8988T (cell line): Measurements from ENCODE around the gene ELL.
A peak's percentile ranks its signal among the peaks of the same experiment; 100 is the strongest.

ENCODE experiments used
- DNase-seq: peaks from one replicate; pipeline ENCODE4 v3.0.0; 2011

Gene ELL

DNA sequence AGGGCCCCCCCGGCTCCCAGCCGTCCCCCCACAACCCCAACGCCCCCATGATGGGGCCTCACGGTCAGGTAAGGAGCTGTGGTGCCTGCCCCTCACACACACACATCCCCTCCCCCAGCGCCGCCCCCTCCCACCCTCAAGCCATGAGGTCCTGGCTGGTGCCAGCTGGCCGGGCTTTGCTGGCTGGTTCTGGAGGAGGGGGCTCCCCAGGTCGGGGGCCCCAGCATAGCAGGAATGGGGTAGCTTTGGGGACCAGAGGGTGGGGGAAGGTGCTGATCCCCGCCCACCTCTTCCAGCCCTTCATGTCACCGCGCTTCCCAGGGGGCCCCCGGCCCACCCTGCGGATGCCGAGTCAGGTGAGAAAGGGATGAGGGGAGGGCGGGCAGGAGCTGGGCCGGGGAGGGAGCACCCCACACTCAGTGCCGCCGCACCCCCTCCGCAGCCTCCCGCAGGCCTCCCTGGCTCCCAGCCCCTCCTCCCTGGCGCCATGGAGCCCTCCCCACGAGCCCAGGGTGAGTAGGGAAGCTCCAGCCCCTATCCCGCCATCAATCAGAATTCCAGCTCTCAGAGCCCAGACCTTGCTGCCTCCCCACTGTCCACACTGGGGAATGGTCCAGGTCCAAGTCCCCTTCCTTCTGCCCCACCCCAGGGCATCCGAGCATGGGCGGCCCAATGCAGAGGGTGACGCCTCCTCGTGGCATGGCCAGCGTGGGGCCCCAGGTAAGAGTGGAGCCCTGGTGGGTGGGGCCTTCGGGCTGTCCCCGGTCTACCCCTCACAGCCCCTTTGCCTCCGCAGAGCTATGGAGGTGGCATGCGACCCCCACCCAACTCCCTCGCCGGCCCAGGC lies 90.3 kb downstream of the ELL start:
- peak; percentile 32 for DNase-seq

DNA sequence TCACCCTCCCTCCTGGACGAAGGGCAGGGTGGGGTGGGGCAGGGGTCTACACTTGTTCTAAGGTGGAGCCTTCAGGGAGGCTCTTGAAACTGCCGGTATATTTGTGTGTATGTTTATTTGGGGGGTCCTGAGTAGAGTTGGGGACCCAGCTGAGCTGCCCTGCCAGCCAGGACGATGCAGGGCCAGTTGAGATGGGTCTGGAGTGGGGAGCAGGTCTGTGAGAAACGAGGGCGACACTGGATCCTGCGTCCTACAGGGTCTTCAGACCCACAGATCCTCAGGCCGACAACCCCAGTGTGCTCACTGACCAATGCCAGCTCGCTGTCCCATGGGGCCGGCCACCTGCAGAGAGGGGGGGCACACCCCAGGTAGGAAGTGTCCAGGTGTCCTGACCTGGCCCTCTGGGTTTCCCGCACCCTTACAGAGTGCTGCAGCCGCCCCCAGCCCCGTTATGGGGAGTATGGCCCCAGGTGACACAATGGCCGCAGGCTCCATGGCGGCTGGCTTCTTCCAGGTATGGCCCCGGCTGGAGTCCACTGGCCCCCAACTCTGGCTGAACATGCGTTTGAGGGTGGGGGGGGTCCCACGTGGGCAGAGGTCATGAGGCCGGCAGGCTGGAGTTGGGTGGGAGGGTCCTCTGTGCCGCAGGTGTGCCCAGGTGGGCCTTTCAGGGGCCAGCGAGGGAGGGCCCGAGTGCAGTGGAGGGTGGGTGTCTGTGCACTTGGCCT lies 91.3 kb downstream of the ELL start:
- no peak for DNase-seq

DNA sequence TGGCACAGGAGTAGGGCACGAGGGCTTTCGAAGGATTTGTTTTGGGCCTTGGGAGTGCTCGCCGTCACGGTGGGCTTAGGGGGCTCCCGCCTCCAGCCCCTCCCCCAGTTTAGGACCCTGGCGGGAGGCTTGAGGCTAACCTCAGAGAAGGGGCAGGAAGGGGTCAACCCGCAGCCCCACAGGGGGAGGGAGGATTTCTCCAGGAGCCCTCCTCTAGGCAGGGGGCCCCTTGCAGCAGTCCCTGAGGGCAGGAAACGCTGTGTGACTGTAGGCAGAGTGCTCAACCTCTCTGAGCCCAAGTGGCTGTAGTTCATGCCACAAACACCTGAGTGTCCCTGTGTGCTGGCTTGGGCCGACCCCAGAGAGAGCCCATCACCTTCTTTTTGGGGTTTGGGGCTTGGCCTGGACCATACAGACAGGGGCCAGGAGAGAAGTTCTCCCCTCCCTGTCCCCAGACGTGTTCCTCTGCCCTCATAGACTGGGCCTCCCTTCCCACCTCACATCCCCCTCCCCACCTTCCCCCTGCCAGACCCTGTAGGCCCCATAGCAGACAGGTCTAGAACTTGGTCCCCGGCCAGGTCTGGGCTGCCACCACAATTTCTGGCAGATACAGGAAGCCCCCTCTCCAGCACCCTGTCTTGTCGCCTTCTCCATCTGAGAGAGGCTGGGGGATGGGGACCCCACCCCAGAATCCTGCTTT lies 92.0 kb downstream of the ELL start:
- no peak for DNase-seq

DNA sequence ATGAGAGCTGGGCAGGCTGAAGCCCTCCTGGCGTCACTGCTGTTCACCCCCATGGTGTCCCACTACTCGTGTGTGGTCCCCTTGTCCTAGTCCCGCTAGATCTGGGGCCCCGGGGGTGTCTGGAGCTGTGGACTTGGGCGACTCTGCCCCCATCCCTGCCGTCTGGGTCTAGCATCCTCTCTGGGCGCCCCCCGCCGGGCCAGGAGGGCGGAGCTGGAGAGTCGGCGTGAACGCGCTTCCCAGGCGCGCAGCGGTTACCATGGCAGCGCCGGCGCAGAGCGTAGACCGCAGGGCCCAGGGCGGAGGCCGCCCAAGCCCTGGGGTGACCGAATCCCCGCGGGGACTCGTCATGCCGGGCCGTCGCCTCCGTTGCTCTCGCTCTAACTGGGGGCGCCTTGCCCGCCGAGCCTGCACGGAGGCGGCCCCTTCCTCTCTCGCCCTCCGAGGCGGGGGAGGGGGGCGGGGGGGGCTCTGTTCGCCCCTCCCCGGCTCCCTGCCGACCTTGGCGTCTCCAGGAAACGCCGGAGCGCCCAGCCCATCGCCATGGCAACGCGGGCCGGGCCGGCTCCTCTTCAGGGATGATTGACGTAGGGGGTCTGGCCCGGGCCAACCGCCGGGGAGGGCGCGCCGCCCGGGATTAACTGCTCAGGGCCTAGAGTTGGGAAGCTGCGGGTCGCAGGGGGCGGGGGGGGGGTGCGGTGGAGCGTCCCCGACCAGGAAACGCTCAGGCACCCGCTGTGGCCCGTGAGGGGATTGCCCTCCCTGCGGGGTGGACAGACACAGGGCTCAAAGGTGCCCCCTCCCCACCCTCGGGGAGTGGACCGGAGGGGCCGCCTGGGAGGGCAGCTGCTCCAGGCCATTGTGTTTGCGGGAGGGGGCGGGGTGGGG lies 92.8 kb downstream of the ELL start:
- DNase-seq = no peak

DNA sequence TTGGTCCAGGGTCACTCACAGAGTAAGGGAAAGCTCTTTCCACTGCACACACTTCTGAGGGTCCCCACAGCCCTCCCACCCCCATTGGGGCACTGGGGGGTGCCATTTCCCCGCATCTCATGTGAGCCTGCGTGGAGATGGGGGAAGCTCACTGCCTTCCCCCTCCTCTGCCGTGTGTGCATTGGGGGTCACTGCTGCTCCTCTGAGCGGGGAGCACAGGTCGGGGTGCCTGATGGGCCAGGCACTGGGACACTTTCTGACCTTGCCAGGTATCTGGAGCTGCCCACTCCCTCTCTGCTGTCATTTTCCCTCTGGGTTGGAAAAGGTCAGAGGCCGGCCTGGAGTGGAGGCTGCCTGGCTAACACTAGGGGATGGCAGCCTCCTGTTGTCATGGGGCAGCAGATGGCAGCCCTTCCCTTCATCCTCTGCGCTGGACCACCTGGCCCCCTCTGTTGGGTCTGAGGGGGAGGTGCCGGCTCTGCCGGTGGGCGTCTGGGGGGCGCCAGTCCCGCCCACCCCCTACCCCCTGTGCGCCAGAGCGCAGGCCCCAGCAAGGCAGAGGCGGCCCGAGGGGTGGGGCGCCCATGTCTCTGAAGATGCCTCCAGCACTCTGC lies 93.6 kb downstream of the ELL start:
- DNase-seq = no peak

DNA sequence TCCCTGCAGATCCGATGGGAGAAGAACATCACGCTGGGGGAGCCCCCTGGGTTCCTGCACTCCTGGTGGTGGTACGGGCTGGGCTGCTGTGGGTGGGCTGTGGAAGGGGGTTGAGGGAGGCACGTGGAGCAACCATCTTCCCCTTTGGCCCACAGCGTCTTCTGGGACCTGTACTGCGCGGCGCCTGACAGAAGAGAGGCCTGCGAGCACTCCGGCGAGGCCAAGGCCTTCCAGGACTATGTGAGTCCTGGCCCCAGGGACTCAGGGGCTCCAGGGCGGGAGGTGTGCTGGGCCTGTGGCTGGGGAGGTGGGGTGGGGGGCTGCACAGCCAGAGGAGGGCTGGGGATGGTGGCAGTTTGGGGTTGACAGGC lies 94.1 kb downstream of the ELL start:
- DNase-seq = no peak

DNA sequence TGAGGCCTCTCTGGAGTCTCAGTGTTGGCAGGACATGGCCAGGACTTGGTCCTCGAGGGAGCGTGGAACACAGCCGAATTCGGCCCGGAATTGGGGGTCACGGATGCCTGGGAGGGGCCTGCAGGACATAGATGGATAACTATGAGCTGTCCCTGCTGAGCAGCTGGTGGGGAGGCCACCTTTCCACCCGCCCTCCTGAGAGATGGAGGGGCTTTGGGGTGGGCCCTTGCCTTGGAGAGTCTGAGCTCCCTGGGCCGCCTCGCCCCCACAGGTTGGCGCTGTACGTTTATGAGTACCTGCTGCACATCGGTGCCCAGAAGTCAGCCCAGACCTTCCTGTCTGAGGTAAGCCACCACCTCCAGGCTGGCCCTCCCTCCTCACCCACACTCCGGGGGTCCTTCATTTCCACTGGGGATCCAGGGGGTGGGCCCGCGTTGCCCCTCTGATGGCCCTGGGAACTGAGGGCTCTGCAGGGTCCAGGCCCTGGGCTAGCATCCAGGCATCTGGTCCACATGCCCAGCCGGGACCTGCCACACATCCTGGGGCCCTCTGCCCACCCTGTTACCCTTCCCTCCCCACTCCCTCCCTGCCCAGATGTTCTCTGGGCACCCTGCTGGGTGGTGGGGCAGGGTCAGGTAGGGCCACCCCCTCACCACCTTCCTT lies 94.7 kb downstream of the ELL start:
- DNase-seq = no peak

DNA sequence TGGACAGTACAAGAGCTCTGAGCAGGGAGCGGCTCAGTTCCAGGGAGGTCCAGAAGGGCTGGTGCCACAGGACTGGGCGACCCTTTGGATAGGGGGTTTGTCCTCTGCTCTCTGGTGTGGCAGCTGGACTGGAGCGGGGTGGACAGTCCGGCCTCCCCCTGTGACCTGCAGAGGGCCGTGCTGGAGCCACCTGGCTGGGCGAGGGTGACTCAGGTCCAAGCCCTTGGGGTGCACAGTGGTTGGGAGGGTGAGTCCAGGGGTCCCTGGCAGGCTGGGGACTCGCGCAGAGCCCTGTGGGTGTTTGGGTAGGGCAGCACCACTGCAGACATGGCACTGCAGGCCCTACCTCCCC lies 95.5 kb downstream of the ELL start:
- DNase-seq = no peak

DNA sequence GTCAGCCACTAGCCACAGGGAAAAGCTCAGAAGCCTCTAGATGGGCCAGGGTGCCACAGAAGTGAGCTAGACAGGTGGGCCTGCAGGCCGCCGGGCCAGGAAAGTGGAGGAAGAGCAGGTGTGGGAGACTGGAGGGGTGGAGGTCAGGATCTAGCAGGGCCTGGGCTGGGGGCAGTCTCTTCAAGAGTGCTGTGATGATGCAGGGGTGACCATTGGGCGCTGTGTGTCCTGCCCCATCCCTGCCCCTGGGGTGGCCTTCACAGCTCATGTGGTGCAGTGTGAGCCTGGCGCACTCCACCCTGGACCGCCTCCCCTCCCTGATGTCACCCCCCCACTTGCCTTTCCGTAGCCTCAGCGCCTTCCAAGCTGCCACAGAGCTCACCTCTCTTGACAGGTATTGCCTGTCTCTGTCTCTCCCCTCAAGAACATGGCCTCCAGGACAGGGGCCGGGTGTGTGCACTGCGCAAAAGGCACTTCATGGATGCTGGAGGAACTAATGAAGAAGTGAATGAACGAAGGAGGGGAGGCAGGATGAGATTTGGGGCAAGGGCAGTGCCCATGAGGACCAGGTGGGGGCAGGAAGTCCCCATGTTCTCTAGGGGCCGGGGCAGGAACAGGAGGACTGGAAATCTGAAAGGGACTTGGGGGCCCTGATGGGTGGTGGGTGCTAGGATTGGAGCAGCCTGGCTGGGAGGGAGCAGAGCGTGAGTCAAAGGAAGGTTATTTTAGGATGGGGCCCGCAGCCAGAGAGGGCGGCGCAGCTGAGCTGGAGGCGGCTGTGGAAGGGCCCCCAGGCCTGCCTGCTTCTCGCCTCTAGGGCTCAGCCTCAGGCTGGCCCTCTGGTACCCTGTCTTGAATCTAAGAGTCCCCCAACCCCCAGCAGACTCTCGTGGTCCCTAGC lies 96.1 kb downstream of the ELL start:
- peak; percentile 94 for DNase-seq

DNA sequence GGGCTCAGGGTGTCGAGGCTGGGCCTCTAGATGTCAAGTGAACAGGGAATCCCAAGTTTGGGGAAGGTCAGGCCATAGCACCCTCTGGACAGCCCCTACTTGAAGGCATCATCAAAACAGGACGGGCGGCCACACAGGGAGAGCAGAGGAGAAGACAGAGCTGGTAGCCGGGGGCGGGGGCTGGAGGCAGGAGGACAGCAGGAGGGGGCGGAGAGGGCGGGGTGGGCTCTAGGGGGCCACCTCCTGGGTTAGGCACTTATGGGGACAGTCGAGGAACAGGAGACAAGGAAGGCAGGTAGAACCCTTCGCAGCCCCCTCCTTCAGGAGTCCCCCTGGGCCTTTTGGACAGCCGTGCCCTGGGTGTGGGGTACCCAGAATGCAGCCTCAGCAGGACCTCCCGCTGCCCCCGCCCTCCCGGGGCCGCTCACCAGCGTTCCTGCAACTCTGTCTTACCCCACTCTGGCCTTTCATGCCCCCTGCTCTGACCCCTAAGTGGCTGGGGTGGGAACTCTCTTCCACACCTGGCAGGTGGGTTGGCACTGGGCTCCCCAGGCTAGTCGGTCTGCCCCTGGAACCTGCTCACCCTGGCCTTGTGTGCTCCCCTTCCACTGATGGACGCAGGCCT lies 96.9 kb downstream of the ELL start:
- no peak for DNase-seq

DNA sequence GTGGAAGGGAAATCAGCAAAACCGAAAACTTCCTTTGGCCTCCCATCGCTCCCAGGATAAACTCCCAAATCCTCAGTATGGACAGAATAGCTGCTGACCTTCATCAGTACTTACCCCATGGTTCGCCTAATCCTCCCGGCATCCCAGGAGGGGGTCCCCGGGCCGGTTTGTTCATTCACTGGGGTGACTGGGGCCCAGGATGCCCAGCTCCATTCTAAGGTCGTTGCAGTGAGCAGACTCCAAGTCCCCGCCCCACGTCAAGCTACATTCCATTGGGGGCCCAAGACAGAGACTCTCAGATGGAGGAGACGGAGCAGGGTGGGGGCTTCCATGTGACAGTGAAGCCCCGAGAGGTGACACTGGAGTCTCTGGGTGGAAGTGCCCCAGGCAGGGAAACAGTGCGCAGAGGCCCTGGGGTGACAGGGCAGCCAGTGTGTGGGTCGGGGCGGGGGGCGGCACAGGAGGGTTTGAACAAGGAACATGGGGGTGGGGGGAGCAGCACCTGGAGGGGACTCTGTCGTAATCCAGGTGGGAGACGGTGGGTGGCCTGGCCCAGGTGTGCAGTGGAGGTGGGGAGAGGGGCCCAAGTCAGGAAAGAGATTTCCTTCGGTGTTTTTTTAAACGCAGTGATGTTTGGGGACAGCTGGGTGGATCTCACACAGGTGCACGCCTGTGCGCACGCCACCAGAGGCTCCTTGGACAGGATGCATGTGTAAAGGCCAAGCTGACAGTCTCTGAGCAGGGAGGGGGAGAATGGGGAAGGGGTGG lies 97.6 kb downstream of the ELL start:
- DNase-seq = no peak

DNA sequence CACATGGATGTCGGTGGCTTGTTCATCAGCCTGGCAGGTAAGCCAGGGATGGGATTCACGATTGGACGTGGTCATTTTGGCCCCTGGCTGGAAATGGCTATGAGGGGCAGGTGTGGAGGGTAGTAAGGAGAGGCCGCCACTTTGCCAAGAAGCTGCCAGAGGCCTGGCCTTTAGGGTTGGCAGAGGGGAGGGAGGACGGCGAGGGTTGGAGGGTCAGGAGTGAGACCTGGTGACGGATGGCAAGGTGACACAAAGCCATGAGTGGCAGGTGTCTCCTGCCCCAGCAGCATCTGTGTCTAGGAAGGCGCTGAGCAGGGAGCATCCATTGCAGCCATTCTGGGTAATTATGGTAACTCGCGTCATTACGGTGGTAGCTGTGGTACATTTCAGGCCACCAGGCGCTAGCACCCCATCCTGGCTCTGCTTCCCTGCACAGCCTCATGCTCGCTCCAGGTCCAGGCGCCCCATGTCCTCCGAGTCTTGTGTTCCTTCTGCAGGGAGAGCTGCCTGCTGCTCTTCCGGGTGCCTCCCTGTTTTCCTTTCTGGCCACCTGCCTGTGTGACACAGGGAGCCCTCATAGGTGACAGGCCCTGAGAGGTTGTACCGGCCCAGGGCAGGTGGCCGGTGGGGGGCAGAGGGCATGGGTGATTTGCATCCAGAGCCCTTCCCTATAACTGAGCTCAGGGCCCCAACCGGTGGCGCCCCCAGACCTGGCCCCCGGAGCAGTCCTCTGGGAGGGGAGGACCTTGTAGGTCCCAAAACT lies 98.4 kb downstream of the ELL start:
- no peak for DNase-seq

DNA sequence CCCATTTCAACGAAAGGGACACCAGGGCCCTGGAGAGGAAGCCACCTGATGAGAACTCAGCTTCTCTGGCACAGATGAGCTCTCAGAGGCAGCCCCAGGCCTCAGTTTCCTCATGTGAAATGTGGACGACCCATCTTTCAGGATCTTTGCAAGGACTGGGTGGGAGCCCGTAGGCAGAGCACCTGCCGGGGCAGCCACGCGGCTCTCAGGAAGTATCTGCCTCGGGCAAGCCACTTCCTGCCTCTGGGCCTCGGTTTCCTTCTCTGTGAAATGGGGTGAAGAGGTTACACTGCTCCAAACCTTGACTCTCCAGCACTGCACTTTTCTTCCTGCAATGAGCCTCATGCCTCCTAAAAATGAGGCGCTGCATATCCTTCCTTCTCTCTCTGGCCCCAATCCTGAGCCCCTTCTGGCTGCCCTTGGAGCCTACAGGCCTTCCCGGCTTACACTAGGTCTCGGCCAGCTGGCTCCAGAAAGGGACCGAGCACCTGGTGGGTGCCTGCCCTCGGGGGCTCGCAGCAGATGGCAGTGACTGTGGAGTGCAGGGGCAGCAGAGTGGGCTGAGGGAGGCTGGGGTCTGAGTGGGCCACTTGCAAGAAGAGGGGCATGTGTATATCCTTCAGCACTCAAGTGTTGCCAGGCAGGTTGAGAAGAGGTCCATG lies 99.2 kb downstream of the ELL start:
- no peak for DNase-seq

DNA sequence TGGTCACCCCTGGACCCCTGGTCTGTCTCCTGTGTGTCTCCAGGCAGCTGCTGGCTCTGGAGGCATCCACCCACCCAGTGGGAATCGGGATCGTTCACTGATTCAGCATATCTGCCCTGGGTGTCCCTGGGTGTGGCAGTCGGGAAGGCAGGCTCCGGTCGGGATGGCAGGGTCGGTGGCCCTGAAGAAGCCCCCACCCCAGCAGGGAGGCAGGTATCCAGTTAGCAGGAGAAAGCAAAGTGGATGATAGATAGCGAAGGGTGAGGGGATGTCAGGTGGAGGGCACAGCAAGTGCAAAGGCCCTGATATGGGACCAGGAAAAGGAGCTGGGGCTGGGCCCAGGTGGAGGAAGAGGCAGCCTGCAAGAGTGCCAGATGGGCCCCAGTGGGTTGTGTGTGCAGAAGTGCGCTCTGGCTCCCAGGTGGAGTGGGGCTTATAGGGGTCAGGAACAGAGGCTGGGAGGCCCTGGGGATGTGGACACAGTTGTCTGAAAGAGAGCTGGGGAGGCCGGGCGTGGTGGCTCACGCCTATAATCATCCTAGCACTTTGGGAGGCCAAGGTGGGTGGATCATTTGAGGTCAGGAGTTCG lies 100.4 kb downstream of the ELL start:
- DNase-seq = no peak

DNA sequence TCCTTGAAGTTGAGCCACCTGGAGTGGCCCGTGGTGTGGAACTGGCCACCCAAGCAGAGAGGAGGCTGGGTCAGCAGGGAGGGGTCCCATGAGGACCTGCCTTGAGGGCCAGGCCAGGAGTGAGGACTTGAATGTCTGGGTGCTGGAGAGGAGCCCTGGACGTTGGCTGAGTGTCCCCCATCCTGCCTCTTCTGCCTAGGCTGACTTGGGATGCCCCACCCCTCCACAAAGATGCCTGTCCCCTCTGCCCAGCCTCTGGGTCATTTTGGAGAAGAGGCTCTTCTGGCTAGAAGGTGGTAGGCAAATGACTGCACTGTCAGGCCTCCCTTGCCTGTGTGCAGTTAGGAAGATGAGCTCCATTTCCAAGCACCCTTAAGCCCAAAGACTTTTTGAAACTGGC lies 100.9 kb downstream of the ELL start:
- no peak for DNase-seq

DNA sequence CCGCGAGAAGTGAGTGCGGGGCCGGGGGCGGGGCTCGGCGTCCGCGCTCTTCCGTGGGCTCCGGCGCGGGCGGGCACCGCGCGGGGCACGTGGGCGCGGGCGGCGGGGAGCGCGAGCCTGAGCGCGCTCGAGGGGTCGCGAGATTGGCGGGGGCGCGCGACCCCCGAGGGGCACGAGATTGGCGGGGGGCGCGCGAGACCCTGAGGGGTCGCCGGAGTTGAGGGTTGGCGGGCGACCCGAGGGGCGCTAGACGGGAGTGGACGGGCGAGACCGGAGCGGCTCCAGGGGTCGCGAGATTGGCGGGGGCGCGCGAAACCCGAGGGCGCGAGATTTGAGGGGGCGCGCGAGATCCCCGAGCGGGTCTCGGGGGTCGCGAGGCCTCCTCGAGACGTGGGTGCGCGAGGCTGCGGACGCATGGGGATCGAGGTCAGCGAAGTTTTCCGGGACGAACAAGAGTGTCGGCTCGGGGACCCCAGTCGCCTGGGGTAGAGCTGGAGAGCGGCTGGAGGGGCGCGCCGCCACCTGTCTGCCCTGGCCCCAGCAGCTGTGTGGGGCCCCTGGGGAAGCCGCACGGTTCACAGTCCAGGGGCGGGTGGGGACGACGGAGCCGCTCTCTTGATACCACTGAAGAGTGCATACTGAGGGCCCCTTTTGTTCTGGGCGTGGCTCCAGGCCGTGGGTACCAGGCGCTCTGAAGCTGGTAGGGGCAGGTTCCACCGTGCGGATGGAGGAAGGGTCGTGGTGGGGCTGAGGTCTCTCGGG lies 102.0 kb downstream of the ELL start:
- DNase-seq = peak; percentile 84

DNA sequence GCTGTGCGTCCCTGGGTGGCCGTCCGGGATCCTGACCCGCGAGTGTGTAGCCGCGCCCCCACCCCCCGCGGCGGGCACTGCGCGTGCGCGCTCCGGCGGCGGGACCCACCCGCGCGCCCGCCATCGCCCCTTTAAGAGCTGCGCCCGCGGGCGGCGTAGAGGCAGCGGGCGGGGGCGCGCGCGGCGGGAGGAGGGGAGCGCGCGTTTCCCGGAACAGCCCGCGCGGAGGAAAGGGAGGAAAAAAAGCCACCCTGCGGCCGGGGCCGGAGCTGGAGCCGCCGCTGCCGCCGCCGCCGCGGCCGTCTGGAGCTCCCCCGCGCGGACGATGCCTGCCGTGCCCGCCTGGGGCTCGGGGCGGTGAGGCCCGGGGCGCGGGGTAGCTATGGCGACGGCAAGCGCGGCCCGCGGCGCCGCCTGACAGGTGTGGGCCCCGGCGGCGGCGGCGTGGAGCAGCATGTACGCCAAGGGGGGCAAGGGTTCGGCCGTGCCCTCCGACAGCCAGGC lies 102.6 kb downstream of the ELL start, which contains the start of gene SSBP4:
Gene SSBP4, plus strand, starts transcription at position 204 of the 504 bp plus-strand sequence. Its CDS starts 251 bp downstream, at position 455.
- DNase-seq = peak; percentile 98
